Measurements from ENCODE around the gene ASIC1. TPM values are rescaled to one million over a fixed set of nuclear protein-coding genes. Genes with fewer than 3 reads are reported as not detected.

Gene ASIC1
- total and polyA plus RNA-seq, 2 of the 13 experiments (the other 11 are each of a cell fraction or from before 2014, with no cell fraction given): 0.44 to 1.5 TPM

DNA sequence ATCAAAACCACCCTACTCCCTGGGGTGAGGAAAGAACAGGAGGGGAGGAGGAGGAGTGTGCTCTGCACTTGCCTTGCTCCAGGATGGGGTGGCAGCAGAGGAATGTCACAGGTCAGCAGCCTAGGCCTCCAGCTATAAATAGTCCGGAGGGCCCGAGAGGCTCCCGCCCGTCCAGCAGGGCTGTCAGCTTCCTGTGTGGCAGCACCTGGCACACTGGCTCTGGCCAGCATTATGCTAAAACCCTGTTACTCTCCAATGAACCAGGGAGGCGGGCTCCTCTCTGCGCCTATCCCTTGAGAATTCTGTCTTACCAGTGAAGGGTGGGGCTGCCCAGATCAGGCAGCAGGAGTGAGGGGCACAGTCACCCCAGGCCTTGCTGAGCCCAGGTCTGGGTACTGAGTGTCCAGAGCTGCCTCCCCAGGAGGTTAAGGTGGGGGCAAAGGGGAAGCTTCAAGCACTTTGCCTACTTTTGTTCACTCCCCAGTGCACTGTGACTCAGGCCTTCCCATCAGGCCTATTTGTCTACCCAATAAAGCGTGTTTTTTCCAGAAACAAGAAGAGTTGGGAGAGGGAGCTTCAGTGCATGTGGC lies 53.5 kb downstream of the ASIC1 start (continued):
- TF ChIP-seq CHCHD3 (CRISPR knock-in tag; IDR thresholded peaks at IDR 0.05) (no peak), ZNF382 (CRISPR knock-in tag; IDR thresholded peaks at IDR 0.05; ENCODE audit: borderline replicate concordance) (no peak), RELA (CRISPR knock-in tag; IDR thresholded peaks at IDR 0.05) (no peak), ZNF562 (CRISPR knock-in tag; IDR thresholded peaks at IDR 0.05; ENCODE audit: borderline replicate concordance) (no peak), HNF4A (CRISPR knock-in tag; IDR thresholded peaks at IDR 0.05) (0 out of 2 replicates have a peak, but pooled peaks have one; percentile 1), ZFP36L2 (CRISPR knock-in tag; IDR thresholded peaks at IDR 0.05) (no peak), STAT5B (CRISPR knock-in tag; IDR thresholded peaks at IDR 0.05) (no peak), ZNF138 (CRISPR knock-in tag; IDR thresholded peaks at IDR 0.05; ENCODE audit: low read depth) (0 out of 2 replicates have a peak, but pooled peaks have one; percentile 29), MIER3 (CRISPR knock-in tag; IDR thresholded peaks at IDR 0.05; ENCODE audit: borderline replicate concordance) (no peak), PHF8 (CRISPR knock-in tag; IDR thresholded peaks at IDR 0.05) (no peak; the same call in 1 of the 2 replicates), HNRNPH1 (optimal IDR thresholded peaks at IDR 0.05; ENCODE audit: low read depth, low read length) (no peak), ZNF772 (CRISPR knock-in tag; IDR thresholded peaks at IDR 0.05) (no peak), PPARG (CRISPR knock-in tag; conservative IDR thresholded peaks at IDR 0.05) (no peak), ZZZ3 (CRISPR knock-in tag; IDR thresholded peaks at IDR 0.05; ENCODE audit: borderline replicate concordance) (no peak), TOE1 (CRISPR knock-in tag; IDR thresholded peaks at IDR 0.05) (no peak), ZBTB42 (CRISPR knock-in tag; IDR thresholded peaks at IDR 0.05) (no peak), ZNF674 (CRISPR knock-in tag; IDR thresholded peaks at IDR 0.05; ENCODE audit: low read depth) (no peak), SOX5 (CRISPR knock-in tag; IDR thresholded peaks at IDR 0.05; ENCODE audit: borderline replicate concordance) (no peak), TCF12 (IDR thresholded peaks at IDR 0.05) (no peak), TCF12 (CRISPR knock-in tag; IDR thresholded peaks at IDR 0.05) (no peak), JUN (CRISPR knock-in tag; IDR thresholded peaks at IDR 0.05) (no peak), MTF2 (CRISPR knock-in tag; IDR thresholded peaks at IDR 0.05; ENCODE audit: borderline replicate concordance) (no peak), MAZ (IDR thresholded peaks at IDR 0.05; ENCODE audit: borderline replicate concordance, low read depth, low read length) (peak; percentile 27; the same call in 1 of the 2 replicates), MAZ (CRISPR knock-in tag; IDR thresholded peaks at IDR 0.05; ENCODE audit: low read depth) (no peak), MAF1 (CRISPR knock-in tag; IDR thresholded peaks at IDR 0.05; ENCODE audit: borderline replicate concordance) (no peak)
- TF ChIP-seq, protein P1, sequence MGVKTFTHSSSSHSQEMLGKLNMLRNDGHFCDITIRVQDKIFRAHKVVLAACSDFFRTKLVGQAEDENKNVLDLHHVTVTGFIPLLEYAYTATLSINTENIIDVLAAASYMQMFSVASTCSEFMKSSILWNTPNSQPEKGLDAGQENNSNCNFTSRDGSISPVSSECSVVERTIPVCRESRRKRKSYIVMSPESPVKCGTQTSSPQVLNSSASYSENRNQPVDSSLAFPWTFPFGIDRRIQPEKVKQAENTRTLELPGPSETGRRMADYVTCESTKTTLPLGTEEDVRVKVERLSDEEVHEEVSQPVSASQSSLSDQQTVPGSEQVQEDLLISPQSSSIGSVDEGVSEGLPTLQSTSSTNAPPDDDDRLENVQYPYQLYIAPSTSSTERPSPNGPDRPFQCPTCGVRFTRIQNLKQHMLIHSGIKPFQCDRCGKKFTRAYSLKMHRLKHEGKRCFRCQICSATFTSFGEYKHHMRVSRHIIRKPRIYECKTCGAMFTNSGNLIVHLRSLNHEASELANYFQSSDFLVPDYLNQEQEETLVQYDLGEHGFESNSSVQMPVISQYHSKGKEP (CRISPR knock-in tag; IDR thresholded peaks at IDR 0.05): no peak
- TF ChIP-seq, protein P2, sequence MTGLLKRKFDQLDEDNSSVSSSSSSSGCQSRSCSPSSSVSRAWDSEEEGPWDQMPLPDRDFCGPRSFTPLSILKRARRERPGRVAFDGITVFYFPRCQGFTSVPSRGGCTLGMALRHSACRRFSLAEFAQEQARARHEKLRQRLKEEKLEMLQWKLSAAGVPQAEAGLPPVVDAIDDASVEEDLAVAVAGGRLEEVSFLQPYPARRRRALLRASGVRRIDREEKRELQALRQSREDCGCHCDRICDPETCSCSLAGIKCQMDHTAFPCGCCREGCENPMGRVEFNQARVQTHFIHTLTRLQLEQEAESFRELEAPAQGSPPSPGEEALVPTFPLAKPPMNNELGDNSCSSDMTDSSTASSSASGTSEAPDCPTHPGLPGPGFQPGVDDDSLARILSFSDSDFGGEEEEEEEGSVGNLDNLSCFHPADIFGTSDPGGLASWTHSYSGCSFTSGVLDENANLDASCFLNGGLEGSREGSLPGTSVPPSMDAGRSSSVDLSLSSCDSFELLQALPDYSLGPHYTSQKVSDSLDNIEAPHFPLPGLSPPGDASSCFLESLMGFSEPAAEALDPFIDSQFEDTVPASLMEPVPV (CRISPR knock-in tag; IDR thresholded peaks at IDR 0.05): no peak
- TF ChIP-seq, protein P3, sequence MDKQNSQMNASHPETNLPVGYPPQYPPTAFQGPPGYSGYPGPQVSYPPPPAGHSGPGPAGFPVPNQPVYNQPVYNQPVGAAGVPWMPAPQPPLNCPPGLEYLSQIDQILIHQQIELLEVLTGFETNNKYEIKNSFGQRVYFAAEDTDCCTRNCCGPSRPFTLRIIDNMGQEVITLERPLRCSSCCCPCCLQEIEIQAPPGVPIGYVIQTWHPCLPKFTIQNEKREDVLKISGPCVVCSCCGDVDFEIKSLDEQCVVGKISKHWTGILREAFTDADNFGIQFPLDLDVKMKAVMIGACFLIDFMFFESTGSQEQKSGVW (CRISPR knock-in tag; IDR thresholded peaks at IDR 0.05; ENCODE audit: borderline replicate concordance): no peak
- TF ChIP-seq, protein P4, sequence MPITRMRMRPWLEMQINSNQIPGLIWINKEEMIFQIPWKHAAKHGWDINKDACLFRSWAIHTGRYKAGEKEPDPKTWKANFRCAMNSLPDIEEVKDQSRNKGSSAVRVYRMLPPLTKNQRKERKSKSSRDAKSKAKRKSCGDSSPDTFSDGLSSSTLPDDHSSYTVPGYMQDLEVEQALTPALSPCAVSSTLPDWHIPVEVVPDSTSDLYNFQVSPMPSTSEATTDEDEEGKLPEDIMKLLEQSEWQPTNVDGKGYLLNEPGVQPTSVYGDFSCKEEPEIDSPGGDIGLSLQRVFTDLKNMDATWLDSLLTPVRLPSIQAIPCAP (CRISPR knock-in tag; IDR thresholded peaks at IDR 0.05; ENCODE audit: low read depth): no peak

All from HepG2 (cell line).